DOHH2 (cell line): ENCODE measurements around the gene ECT2.

Experiments used
- H3F3A ChIP-seq: fragments of 200-600 bp; sonication (generic), shearing (Covaris generic); 2 replicates; pipeline ENCODE4 v1.6.0; 2016; ENCODE audit warnings: antibody characterized with exemption, mild to moderate bottlenecking; ENCODE audit not compliant: control insufficient read depth, insufficient read depth
- H3K27ac ChIP-seq: fragments of 200-600 bp; sonication (generic); 2 replicates; pipeline ENCODE4 v1.5.1; 2014; ENCODE audit warnings: low read depth, mild to moderate bottlenecking, low read length, moderate library complexity
- H3K27me3 ChIP-seq: fragments of 200-600 bp; sonication (generic); 2 replicates; pipeline ENCODE4 v1.6.1; 2014; ENCODE audit warnings: mild to moderate bottlenecking, low read length, mixed read lengths; ENCODE audit not compliant: control insufficient read depth
- H3K36me3 ChIP-seq: fragments of 200-600 bp; sonication (generic); 2 replicates; pipeline ENCODE4 v1.6.1; 2014; ENCODE audit warnings: mild to moderate bottlenecking, low read length, moderate library complexity, mixed read lengths; ENCODE audit not compliant: control insufficient read depth
- H3K4me1 ChIP-seq: fragments of 200-600 bp; sonication (generic); 2 replicates; pipeline ENCODE4 v1.6.1; 2014; ENCODE audit warnings: mild to moderate bottlenecking, low read length, mixed read lengths; ENCODE audit not compliant: control insufficient read depth
- H3K4me2 ChIP-seq: fragments of 200-600 bp; sonication (generic); 2 replicates; pipeline ENCODE4 v1.6.0; 2014; ENCODE audit warnings: mild to moderate bottlenecking, low read length, moderate library complexity
- H3K4me3 ChIP-seq: fragments of 200-600 bp; sonication (generic); 2 replicates; pipeline ENCODE4 v1.5.1; 2014; ENCODE audit warnings: mild to moderate bottlenecking, low read length, mixed read lengths
- H3K79me2 ChIP-seq: fragments of 200-600 bp; sonication (generic); 2 replicates; pipeline ENCODE4 v1.6.1; 2014; ENCODE audit warnings: mild to moderate bottlenecking, low read length, mixed read lengths; ENCODE audit not compliant: control insufficient read depth
- H3K9me2 ChIP-seq: fragments of 200-600 bp; sonication (generic); replicated peaks from 2 replicates; pipeline ENCODE4 v1.6.1; 2014; ENCODE audit warnings: mild to moderate bottlenecking, low read length, mixed read lengths; ENCODE audit not compliant: control insufficient read depth
- H3K9me3 ChIP-seq: fragments of 200-600 bp; sonication (generic); 2 replicates; pipeline ENCODE4 v1.6.1; 2014; ENCODE audit warnings: antibody characterized with exemption, low read length, mixed read lengths; ENCODE audit not compliant: control insufficient read depth, insufficient read depth
- H4K20me1 ChIP-seq: fragments of 200-600 bp; sonication (generic); 2 replicates; pipeline ENCODE4 v1.6.0; 2014; ENCODE audit warnings: low read depth, mild to moderate bottlenecking, antibody characterized with exemption, low read length, moderate library complexity; ENCODE audit not compliant: control insufficient read depth, insufficient read depth
- CTCF ChIP-seq: fragments of 200-600 bp; sonication (generic); IDR thresholded peaks from one replicate; pipeline ENCODE4 v1.5.1; 2014; ENCODE audit warnings: antibody characterized with exemption, mild to moderate bottlenecking, low read depth, low read length; ENCODE audit not compliant: poor library complexity, severe bottlenecking
- EZH2phosphoT487 ChIP-seq: fragments of 200-600 bp; sonication (generic); IDR thresholded peaks from 2 replicates; pipeline ENCODE4 v1.6.1; 2017; ENCODE audit warnings: borderline replicate concordance, mild to moderate bottlenecking, antibody characterized with exemption, low read length, moderate library complexity, mixed read lengths

The ECT2 gene

GRCh38 chr3:172786036-172786435 lies 35.5 kb downstream of the ECT2 start:
- no peak for TF ChIP-seq EZH2phosphoT487
- no peak for TF ChIP-seq CTCF
- no peaks in the 10 kb centered on the region for H4K20me1 ChIP-seq
- H3K36me3 ChIP-seq: peaks cover 96% of the 10 kb centered on the region
- H3K4me2 ChIP-seq: no peak overlapping the region
- H3K79me2 ChIP-seq: no peaks in the 10 kb centered on the region
- H3K4me3 ChIP-seq: no peak overlapping the region
- H3K27me3 ChIP-seq: no peaks in the 10 kb centered on the region
- no peaks in the 10 kb centered on the region for H3K9me2 ChIP-seq
- H3K9me3 ChIP-seq: no peaks in the 10 kb centered on the region
- H3K4me1 ChIP-seq: no peaks in the 10 kb centered on the region
- 0 out of 2 replicates have a peak, but pooled peaks cover 2% of the 10 kb centered on the region for H3F3A ChIP-seq
- no peak overlapping the region for H3K27ac ChIP-seq

DNA sequence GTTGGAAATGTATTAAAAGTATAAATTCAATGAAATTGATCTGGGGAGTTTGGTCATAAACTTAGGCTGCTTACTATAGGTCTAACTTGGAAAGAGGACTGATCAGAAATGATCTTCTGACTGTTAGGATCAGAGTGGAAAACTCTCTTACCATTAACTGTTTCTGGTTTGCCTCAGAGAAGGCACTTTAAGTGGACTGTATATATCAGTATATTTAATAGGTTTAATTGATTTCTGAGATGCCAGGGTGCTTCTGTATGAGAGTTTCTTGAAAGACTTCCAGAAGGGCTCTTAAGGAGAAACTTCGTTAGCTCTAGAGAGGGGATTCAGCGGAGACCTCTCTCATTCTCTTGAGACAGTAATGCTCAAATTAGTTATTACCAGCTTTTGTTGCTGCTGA lies 36.5 kb downstream of the ECT2 start:
- Histone ChIP-seq H3F3A (0 out of 2 replicates have a peak, but pooled peaks cover 2% of the 10 kb centered on the region), H4K20me1 (no peaks in the 10 kb centered on the region), H3K79me2 (no peaks in the 10 kb centered on the region), H3K4me1 (no peaks in the 10 kb centered on the region), H3K9me2 (no peaks in the 10 kb centered on the region), H3K4me3 (no peak overlapping the region), H3K9me3 (no peaks in the 10 kb centered on the region), H3K36me3 (peaks cover 96% of the 10 kb centered on the region), H3K27ac (no peak overlapping the region), H3K4me2 (no peak overlapping the region), H3K27me3 (no peaks in the 10 kb centered on the region)
- no peak for TF ChIP-seq CTCF
- no peak for TF ChIP-seq EZH2phosphoT487

- Histone ChIP-seq H3K4me3 (no peak overlapping the region), H3K79me2 (no peaks in the 10 kb centered on the region), H4K20me1 (no peaks in the 10 kb centered on the region), H3K4me1 (no peaks in the 10 kb centered on the region), H3K4me2 (no peak overlapping the region), H3K36me3 (peaks cover 97% of the 10 kb centered on the region), H3K27ac (no peak overlapping the region), H3K27me3 (no peaks in the 10 kb centered on the region), H3K9me2 (no peaks in the 10 kb centered on the region), H3K9me3 (no peaks in the 10 kb centered on the region), H3F3A (0 out of 2 replicates have a peak, but pooled peaks cover 2% of the 10 kb centered on the region)
- TF ChIP-seq EZH2phosphoT487 (no peak), CTCF (no peak)
Measured at GRCh38 chr3:172787746-172788145, 37.2 kb downstream of the ECT2 start.

GRCh38 chr3:172799246-172799645 lies 48.7 kb downstream of the ECT2 start:
- Histone ChIP-seq H3K79me2 (no peaks in the 10 kb centered on the region), H3K4me1 (no peaks in the 10 kb centered on the region), H3K27me3 (no peaks in the 10 kb centered on the region), H3K4me3 (no peak overlapping the region), H3K9me3 (no peaks in the 10 kb centered on the region), H3K36me3 (peaks cover 67% of the 10 kb centered on the region), H3K9me2 (no peaks in the 10 kb centered on the region), H3F3A (no peaks in the 10 kb centered on the region), H3K27ac (no peak overlapping the region), H3K4me2 (no peak overlapping the region), H4K20me1 (no peaks in the 10 kb centered on the region)
- no peak for TF ChIP-seq EZH2phosphoT487
- TF ChIP-seq CTCF: no peak
